Thyroid gland (tissue), 4 donors: ENCODE results near the gene ZFR. TPM values are rescaled to one million over a fixed set of nuclear protein-coding genes. Genes with fewer than 3 reads are reported as not detected.

Experiments used
- DNase-seq, 2 donors: peaks; one replicate each; pipeline ENCODE4 v3.0.0-alpha.2; 2019
- H3K27ac ChIP-seq, 3 donors: fragments of 200-600 bp; sonication (generic); 1 replicate in 2 of 3; 2 replicates in 1 of 3; pipeline ENCODE4 v1.5.1; 2016 to 2019; ENCODE audit warnings: mild to moderate bottlenecking in 1 of 3, moderate library complexity in 1 of 3
- H3K27me3 ChIP-seq: fragments of 200-600 bp; sonication (generic); one replicate; pipeline ENCODE4 v1.5.1; 2019
- H3K36me3 ChIP-seq, 2 donors: fragments of 200-600 bp; sonication (generic); one replicate each; pipeline ENCODE4 v1.5.1; 2016 to 2019
- H3K4me1 ChIP-seq, 2 donors: fragments of 200-600 bp; sonication (generic); one replicate each; pipeline ENCODE4 v1.5.1; 2017 to 2019
- H3K4me3 ChIP-seq, 3 donors: fragments of 200-600 bp; sonication (generic); replicated peaks in 1 of 3; 1 replicate in 2 of 3; 2 replicates in 1 of 3; pipeline ENCODE4 v1.5.1; 2016; ENCODE audit warnings: mild to moderate bottlenecking in 1 of 3
- H3K9me3 ChIP-seq: fragments of 200-600 bp; sonication (generic); one replicate; pipeline ENCODE4 v1.5.1; 2017
- POLR2A ChIP-seq, 2 donors: fragments of 450-650 bp; IDR thresholded peaks; one replicate each; pipeline ENCODE4 v1.6.1; 2017; ENCODE audit warnings: antibody characterized with exemption in 2 of 2, mild to moderate bottlenecking in 2 of 2, moderate library complexity in 1 of 2
- WGBS, 2 donors: methylation state at CpG; one replicate each; pipeline ENCODE4 v1.1.5; 2017; 5-methylcytosine and 5-hydroxymethylcytosine counted together
- intact Hi-C: fragments of 100-400 bp; cut with DNase I; formaldehyde crosslinking; loops from one replicate; pipeline ENCODE4 v1.15.1; 2023
- total RNA-seq, 4 donors: library from RNA; depleted of rRNA; stranded (reverse); fragments of >200 nt; gene quantifications; one replicate each; pipeline ENCODE4 v1.2.3, GENCODE V29; 2016
- TF ChIP-seq, protein P1 (sequence below), 6 experiments: fragments of 200-600 bp in 3 of 6; fragments of 450-650 bp in 3 of 6; sonication (generic) in 3 of 6; IDR thresholded peaks; one replicate each; pipeline ENCODE4 v1.5.1; 2016 to 2019; ENCODE audit warnings: antibody characterized with exemption in 6 of 6, mild to moderate bottlenecking in 2 of 6, inconsistent platforms in 1 of 6, moderate library complexity in 1 of 6

Gene ZFR
- total RNA-seq, 4 donors from 2014 or later: 85.1 to 109 (median 92.2) TPM

DNA sequence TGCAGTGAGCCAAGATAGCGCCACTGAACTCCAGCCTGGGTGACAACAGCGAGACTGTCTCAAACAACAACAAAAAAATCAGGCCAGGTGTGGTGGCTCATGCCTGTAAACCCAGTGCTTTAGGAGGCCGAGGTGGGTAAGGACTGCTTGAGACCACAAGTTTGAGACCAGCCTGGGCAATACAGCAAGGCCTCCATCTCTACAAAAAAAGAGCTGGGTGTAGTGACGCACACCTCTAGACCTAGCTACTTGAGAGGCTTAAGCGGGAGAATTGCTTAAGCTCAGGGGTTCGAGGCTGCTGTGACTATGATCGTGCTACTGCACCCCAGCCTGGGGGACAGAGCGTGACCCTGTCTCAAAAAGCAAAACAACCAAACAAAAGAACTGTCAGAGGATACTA is 91.9 kb downstream of the ZFR start:
- no peaks in the 10 kb centered on the region for H3K27me3 ChIP-seq
- WGBS, 2 donors: 91 to 93% methylated on average over 8 of the region's 8 CpGs
- DNase-seq: no peak
- TF ChIP-seq POLR2A (IDR thresholded peaks at IDR 0.05): no peak
- TF ChIP-seq, protein P1, sequence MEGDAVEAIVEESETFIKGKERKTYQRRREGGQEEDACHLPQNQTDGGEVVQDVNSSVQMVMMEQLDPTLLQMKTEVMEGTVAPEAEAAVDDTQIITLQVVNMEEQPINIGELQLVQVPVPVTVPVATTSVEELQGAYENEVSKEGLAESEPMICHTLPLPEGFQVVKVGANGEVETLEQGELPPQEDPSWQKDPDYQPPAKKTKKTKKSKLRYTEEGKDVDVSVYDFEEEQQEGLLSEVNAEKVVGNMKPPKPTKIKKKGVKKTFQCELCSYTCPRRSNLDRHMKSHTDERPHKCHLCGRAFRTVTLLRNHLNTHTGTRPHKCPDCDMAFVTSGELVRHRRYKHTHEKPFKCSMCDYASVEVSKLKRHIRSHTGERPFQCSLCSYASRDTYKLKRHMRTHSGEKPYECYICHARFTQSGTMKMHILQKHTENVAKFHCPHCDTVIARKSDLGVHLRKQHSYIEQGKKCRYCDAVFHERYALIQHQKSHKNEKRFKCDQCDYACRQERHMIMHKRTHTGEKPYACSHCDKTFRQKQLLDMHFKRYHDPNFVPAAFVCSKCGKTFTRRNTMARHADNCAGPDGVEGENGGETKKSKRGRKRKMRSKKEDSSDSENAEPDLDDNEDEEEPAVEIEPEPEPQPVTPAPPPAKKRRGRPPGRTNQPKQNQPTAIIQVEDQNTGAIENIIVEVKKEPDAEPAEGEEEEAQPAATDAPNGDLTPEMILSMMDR (IDR thresholded peaks at IDR 0.05): no peak
- no peaks in the 10 kb centered on the region for H3K36me3 ChIP-seq
- H3K4me1 ChIP-seq: no peaks in the 10 kb centered on the region
- no peak overlapping the region for H3K4me3 ChIP-seq
- intact Hi-C loops: no loop called here
- no peak overlapping the region for H3K27ac ChIP-seq
- H3K9me3 ChIP-seq: no peaks in the 10 kb centered on the region

DNA sequence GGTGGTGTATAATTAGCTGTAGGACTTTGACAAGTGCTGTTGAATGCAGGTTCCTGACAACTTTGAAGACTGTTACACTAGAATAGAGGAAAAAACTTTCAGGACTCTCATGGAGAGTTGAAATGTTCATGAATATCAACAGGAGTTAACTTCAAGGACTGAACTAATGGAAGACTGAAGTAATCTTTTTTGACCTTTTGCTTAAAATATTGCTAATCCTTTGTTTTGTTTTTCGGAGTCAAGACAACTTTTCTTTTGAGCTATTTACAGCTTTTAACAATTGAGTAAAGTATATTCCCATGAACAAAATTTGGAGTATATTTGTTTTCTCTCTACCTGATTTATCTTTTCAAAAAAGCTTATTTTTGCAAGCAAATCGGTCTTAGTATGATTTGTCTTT is 97.7 kb downstream of the ZFR start:
- no peaks in the 10 kb centered on the region for H3K4me1 ChIP-seq
- no peak overlapping the region for H3K4me3 ChIP-seq
- intact Hi-C loops: no loop called here
- no peak overlapping the region for H3K27ac ChIP-seq
- TF ChIP-seq, protein P1 (IDR thresholded peaks at IDR 0.05): no peak
- no peak for TF ChIP-seq POLR2A (IDR thresholded peaks at IDR 0.05)
- WGBS, 2 donors: 97 to 98% methylated on average over 2 of the region's 2 CpGs
- no peak for DNase-seq
- no peaks in the 10 kb centered on the region for H3K9me3 ChIP-seq
- H3K27me3 ChIP-seq: no peaks in the 10 kb centered on the region
- H3K36me3 ChIP-seq: no peaks in the 10 kb centered on the region

DNA sequence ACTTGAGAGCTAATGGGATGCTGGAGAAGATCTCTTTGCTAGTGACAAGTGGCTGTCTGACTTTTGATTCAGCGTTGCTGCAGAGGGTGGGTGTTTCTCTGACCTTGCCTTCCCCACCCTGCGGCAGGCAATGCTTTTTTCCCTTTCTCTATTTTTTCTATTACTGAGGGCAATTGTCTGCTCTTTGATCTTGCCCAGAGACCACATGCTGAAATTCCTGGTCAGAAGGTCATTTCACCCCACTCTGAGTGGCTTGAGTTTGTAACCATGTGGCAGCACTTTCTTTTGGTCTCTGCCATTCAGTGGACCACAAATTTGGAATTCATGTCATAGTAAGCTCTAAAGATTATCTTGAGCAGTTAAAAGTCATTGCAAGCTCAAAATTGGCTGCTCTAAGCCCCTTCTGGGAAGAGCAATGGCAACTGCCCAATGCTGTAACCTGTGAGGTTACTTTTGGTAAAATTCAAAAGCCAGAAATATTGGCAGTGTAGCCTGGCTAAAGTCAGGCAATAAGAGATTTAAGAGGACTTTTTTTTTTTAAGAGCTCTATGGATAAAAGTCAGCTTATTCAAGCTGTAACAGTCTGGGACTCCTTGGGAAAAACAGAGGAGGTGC is 101.4 kb downstream of the ZFR start:
- intact Hi-C loops: no loop called here
- H3K4me3 ChIP-seq: no peak overlapping the region
- H3K4me1 ChIP-seq: no peaks in the 10 kb centered on the region
- no peaks in the 10 kb centered on the region for H3K27me3 ChIP-seq
- no peaks in the 10 kb centered on the region for H3K36me3 ChIP-seq
- DNase-seq: no peak
- 98% methylated on average over 2 of the region's 2 CpGs for WGBS, 2 donors
- TF ChIP-seq POLR2A (IDR thresholded peaks at IDR 0.05): no peak
- TF ChIP-seq, protein P1 (IDR thresholded peaks at IDR 0.05): no peak
- no peak overlapping the region for H3K27ac ChIP-seq
- H3K9me3 ChIP-seq: no peaks in the 10 kb centered on the region

DNA sequence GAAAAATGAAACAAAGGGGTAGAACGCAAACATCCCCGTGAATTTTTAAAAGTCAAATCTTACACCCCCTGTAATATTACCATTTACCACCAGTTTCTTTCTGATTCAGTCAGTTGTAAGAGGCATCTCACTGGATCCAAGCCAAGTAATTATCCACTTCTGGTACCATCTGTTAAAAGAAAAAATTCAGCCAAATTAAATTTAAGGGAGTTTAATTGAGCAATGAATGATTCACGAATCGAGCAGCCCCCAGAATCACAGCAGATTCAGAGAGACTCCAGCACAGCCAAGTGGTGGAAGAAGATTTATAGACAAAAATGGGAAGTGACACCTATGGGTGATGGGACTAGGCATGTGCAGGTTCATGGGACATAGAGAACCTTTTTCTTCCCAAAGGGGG is 101.9 kb downstream of the ZFR start:
- no peaks in the 10 kb centered on the region for H3K27me3 ChIP-seq
- H3K4me1 ChIP-seq: no peaks in the 10 kb centered on the region
- no peaks in the 10 kb centered on the region for H3K36me3 ChIP-seq
- H3K9me3 ChIP-seq: no peaks in the 10 kb centered on the region
- H3K4me3 ChIP-seq: no peak overlapping the region
- no peak overlapping the region for H3K27ac ChIP-seq
- intact Hi-C loops: no loop called here
- 64 to 65% methylated on average over 4 of the region's 4 CpGs for WGBS, 2 donors
- no peak for TF ChIP-seq POLR2A (IDR thresholded peaks at IDR 0.05)
- TF ChIP-seq, protein P1 (IDR thresholded peaks at IDR 0.05): no peak
- no peak for DNase-seq

DNA sequence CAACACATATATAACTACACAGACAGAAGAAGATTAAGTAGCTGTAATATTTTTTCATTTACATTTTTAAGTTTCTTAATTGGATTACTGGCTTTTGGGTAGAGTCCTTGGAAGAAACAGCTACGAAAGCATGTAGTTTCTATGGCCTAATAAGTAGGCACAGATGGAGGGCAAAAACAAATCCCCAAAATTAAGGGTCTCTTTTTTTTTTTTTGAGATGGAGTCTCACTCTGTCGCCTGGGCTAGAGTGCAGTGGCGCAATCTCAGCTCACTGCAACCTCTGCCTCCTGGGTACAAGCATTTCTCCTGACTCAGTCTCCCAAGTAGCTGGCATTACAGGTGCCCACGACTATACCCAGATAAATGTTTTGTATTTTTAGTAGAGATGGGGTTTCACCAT is 104.7 kb downstream of the ZFR start:
- Histone ChIP-seq H3K9me3 (no peaks in the 10 kb centered on the region), H3K36me3 (no peaks in the 10 kb centered on the region), H3K4me3 (no peak overlapping the region), H3K4me1 (no peaks in the 10 kb centered on the region), H3K27ac (no peak overlapping the region), H3K27me3 (no peaks in the 10 kb centered on the region)
- no peak for DNase-seq
- TF ChIP-seq, protein P1 (IDR thresholded peaks at IDR 0.05): no peak
- no peak for TF ChIP-seq POLR2A (IDR thresholded peaks at IDR 0.05)
- 87 to 88% methylated on average over 4 of the region's 4 CpGs for WGBS, 2 donors
- intact Hi-C loops: no loop called here
